Neural progenitor cell (in vitro differentiated cells): Measurements from ENCODE around the gene PTDSS2. TPM values are rescaled to one million over a fixed set of nuclear protein-coding genes. Genes with fewer than 3 reads are reported as not detected.
A peak's percentile ranks its signal among the peaks of the same experiment; 100 is the strongest.

Experiments
- DNase-seq: peaks from one replicate; pipeline ENCODE4 v3.0.0-alpha.2; 2016; ENCODE audit warnings: low spot score
- H2AFZ ChIP-seq: fragments of 200-600 bp; sonication (generic); replicated peaks from 2 replicates; pipeline ENCODE4 v1.6.1; 2016; ENCODE audit warnings: antibody characterized with exemption
- H3F3A ChIP-seq: fragments of 200-600 bp; sonication (generic); 2 replicates; pipeline ENCODE4 v1.6.1; 2016; ENCODE audit warnings: antibody characterized with exemption, low read depth
- H3K27ac ChIP-seq: fragments of 200-600 bp; sonication (generic); 2 replicates; pipeline ENCODE4 v1.5.1; 2016; ENCODE audit warnings: mild to moderate bottlenecking
- H3K27me3 ChIP-seq: fragments of 200-600 bp; sonication (generic); 2 replicates; pipeline ENCODE4 v1.6.1; 2016; ENCODE audit warnings: mild to moderate bottlenecking, moderate library complexity
- H3K36me3 ChIP-seq: fragments of 200-600 bp; sonication (generic); 2 replicates; pipeline ENCODE4 v1.5.1; 2016
- H3K4me1 ChIP-seq: fragments of 200-600 bp; sonication (generic); 2 replicates; pipeline ENCODE4 v1.6.1; 2016; ENCODE audit warnings: mixed run types
- H3K4me2 ChIP-seq: fragments of 200-600 bp; sonication (generic); 2 replicates; pipeline ENCODE4 v1.6.1; 2016
- H3K4me3 ChIP-seq: fragments of 200-600 bp; sonication (generic); 2 replicates; pipeline ENCODE4 v1.5.1; 2016
- H3K79me2 ChIP-seq: fragments of 200-600 bp; sonication (generic); 2 replicates; pipeline ENCODE4 v1.6.1; 2016; ENCODE audit warnings: low read depth
- H3K9ac ChIP-seq: fragments of 200-600 bp; sonication (generic); 2 replicates; pipeline ENCODE4 v1.6.1; 2016
- H3K9me3 ChIP-seq: fragments of 200-600 bp; sonication (generic); 2 replicates; pipeline ENCODE4 v1.5.1; 2016; ENCODE audit warnings: low read depth
- H4K20me1 ChIP-seq: fragments of 200-600 bp; sonication (generic); 2 replicates; pipeline ENCODE4 v1.6.1; 2016; ENCODE audit warnings: low read depth
- H3K27ac Mint-ChIP-seq: 3 replicates; pipeline ENCODE4 v1.8.0; 2021; ENCODE audit warnings: mixed read lengths
- H3K27me3 Mint-ChIP-seq: 2 replicates; pipeline ENCODE4 v1.8.0; 2022; ENCODE audit warnings: low read depth, mild to moderate bottlenecking, inconsistent platforms, moderate library complexity, mixed read lengths; ENCODE audit not compliant: insufficient read depth
- H3K36me3 Mint-ChIP-seq: 3 replicates; pipeline ENCODE4 v1.8.0; 2021; ENCODE audit warnings: mixed read lengths
- H3K4me1 Mint-ChIP-seq: 3 replicates; pipeline ENCODE4 v1.8.0; 2021; ENCODE audit warnings: mixed read lengths
- H3K4me3 Mint-ChIP-seq: 3 replicates; pipeline ENCODE4 v1.8.0; 2021; ENCODE audit warnings: mild to moderate bottlenecking, moderate library complexity, mixed read lengths
- H3K9me3 Mint-ChIP-seq: 3 replicates; pipeline ENCODE4 v1.8.0; 2020; ENCODE audit warnings: mixed read lengths
- CTCF ChIP-seq: fragments of 200-600 bp; sonication (generic); IDR thresholded peaks from 2 replicates; pipeline ENCODE4 v1.5.1; 2017; ENCODE audit warnings: antibody characterized with exemption, mild to moderate bottlenecking
- EZH2 ChIP-seq: fragments of 200-600 bp; sonication (generic); IDR thresholded peaks from 2 replicates; pipeline ENCODE4 v1.6.1; 2017; ENCODE audit warnings: antibody characterized with exemption, mild to moderate bottlenecking, moderate library complexity
- EZH2phosphoT487 ChIP-seq: fragments of 200-600 bp; sonication (generic); IDR thresholded peaks from 2 replicates; pipeline ENCODE4 v1.6.1; 2017; ENCODE audit warnings: antibody characterized with exemption
- total RNA-seq: library from RNA; depleted of rRNA; stranded (reverse); fragments of >200 nt; gene quantifications from 2 replicates; pipeline ENCODE4 v1.2.3, GENCODE V29; 2015; ENCODE audit warnings: low replicate concordance

PTDSS2 gene
- total RNA-seq, 1 donor from 2014 or later = 24.7 TPM

- peaks cover 4% of the 10 kb centered on the region for H3F3A ChIP-seq
Observed at GRCh38 chr11:404551-405264, 45.4 kb upstream of the PTDSS2 start.

DNA sequence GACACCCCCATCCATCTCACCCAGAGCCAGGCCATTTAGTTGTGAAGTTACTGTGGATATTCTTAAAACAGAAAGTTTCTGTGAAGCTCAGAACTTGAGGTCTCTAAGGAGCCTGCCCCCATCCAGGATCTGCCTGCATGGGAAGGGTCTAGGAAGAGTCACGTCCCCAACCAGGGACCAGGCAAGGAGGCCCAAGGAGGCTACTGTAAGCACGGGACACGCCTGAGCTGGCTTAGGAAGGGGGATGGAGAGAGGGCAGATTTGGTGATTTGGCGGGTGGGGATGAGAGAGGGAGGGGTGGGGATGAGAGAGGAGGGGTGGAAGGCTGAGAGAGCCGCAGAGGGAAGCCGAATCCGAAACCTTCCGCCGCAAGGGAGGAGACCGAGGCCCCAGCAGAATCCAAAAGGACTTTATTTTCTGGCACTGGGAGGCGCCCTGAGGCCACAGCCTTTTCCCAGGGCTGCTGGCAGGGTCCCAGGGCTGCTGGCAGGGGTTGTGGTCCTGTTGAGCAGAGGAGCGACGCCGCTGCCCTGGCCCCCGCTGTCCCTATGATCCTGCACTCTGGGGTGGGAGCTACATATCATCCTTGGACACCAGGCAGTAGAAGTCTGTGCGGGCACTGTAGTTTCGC, 44.6 kb upstream of the PTDSS2 start:
- Histone ChIP-seq H3K4me3 (no peak overlapping the region), H3K79me2 (no peaks in the 10 kb centered on the region)
- DNase-seq = no peak

More at GRCh38 chr11:404551-405264, 45.4 kb upstream of the PTDSS2 start:
- TF ChIP-seq EZH2phosphoT487 (no peak), CTCF (no peak), EZH2 (no peak)
- no peak overlapping the region for H3K4me3 ChIP-seq
- H4K20me1 ChIP-seq = no peaks in the 10 kb centered on the region
- Mint-ChIP-seq H3K27ac (no peak overlapping the region), H3K36me3 (no peaks in the 10 kb centered on the region), H3K9me3 (peaks cover 2% of the 10 kb centered on the region), H3K4me3 (no peak overlapping the region), H3K27me3 (peaks cover 7% of the 10 kb centered on the region), H3K4me1 (no peaks in the 10 kb centered on the region)
- H3K27me3 ChIP-seq = peaks cover 19% of the 10 kb centered on the region
- DNase-seq = no peak
- H3K4me2 ChIP-seq = no peak overlapping the region
- H3K4me1 ChIP-seq = no peaks in the 10 kb centered on the region
- no peaks in the 10 kb centered on the region for H3K36me3 ChIP-seq
- H3K27ac ChIP-seq = no peak overlapping the region
- H3K9ac ChIP-seq = no peak overlapping the region
- H3K9me3 ChIP-seq = no peaks in the 10 kb centered on the region
- H2AFZ ChIP-seq = no peak overlapping the region
- no peaks in the 10 kb centered on the region for H3K79me2 ChIP-seq

DNA sequence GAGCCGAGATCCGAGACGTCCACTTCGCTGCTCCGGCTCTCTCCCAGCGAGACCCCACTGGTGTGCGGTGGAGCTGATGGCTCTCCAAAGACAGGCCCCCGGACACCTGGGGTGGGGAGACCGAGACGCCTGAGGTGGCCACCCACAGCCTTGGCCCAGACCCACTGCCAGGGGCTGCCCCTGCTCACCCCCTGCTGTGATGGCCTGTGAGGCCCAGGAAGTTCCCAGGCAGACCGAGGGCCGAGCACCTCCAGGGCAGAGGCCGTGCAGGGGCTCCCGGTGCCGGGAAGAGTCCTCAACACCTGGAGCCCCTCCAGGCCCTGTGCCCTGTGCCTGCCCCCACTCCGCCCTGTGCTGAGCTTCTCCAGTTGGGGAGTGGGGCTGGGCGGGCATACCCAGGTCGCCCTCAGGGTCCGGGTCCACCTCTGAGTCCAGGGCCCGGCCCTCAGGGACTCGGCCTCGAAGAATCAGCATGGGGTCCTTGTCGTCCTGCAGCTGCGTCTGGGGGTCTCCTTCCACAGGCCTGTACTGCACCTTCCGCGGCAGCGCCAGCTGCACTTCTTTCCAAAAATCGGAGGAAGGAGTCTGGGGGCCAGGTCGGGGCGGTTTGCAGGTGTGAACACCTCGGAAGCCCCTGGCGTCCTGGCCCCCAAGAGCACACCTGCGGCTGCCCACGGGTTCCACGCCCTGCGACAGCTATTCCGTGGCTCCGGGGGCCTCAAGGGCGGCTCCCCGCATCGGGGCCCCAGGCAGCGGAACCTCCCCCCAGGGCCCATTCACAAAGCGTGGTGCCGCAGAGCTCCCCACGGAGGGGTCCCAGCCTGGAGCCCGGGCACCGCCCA, 43.9 kb upstream of the PTDSS2 start:
- no peak overlapping the region for H2AFZ ChIP-seq
- peak overlapping the region; percentile 67 for H3K4me2 ChIP-seq
- no peaks in the 10 kb centered on the region for H3K79me2 ChIP-seq
- Mint-ChIP-seq H3K36me3 (no peaks in the 10 kb centered on the region), H3K4me1 (no peaks in the 10 kb centered on the region), H3K9me3 (no peaks in the 10 kb centered on the region), H3K4me3 (peak overlapping the region; percentile 41), H3K27ac (no peak overlapping the region), H3K27me3 (peaks cover 7% of the 10 kb centered on the region)
- no peaks in the 10 kb centered on the region for H3K9me3 ChIP-seq
- no peak overlapping the region for H3K27ac ChIP-seq
- H3K36me3 ChIP-seq = no peaks in the 10 kb centered on the region
- TF ChIP-seq EZH2 (no peak), EZH2phosphoT487 (no peak), CTCF (no peak)
- H3K4me1 ChIP-seq = no peaks in the 10 kb centered on the region
- peaks cover 19% of the 10 kb centered on the region for H3K27me3 ChIP-seq
- no peaks in the 10 kb centered on the region for H4K20me1 ChIP-seq
- peaks cover 4% of the 10 kb centered on the region for H3F3A ChIP-seq
- H3K4me3 ChIP-seq = peak overlapping the region; percentile 46
- DNase-seq = no peak
- H3K9ac ChIP-seq = no peak overlapping the region

More for the DNA sequence above, 44.6 kb upstream of the PTDSS2 start:
- peak overlapping the region; percentile 71 for H3K4me3 Mint-ChIP-seq
- Histone ChIP-seq H2AFZ (no peak overlapping the region), H3K9me3 (no peaks in the 10 kb centered on the region), H3K36me3 (no peaks in the 10 kb centered on the region), H3K4me2 (no peak overlapping the region), H3K9ac (no peak overlapping the region), H4K20me1 (no peaks in the 10 kb centered on the region), H3F3A (peaks cover 4% of the 10 kb centered on the region), H3K27me3 (peaks cover 19% of the 10 kb centered on the region), H3K27ac (no peak overlapping the region), H3K4me1 (no peaks in the 10 kb centered on the region)
- H3K36me3 Mint-ChIP-seq = no peaks in the 10 kb centered on the region
- no peaks in the 10 kb centered on the region for H3K9me3 Mint-ChIP-seq
- peaks cover 7% of the 10 kb centered on the region for H3K27me3 Mint-ChIP-seq
- peak overlapping the region; percentile 72 for H3K27ac Mint-ChIP-seq
- no peak for TF ChIP-seq EZH2phosphoT487
- no peak for TF ChIP-seq EZH2
- TF ChIP-seq CTCF = no peak
- no peaks in the 10 kb centered on the region for H3K4me1 Mint-ChIP-seq
